ENCODE data around the gene CPLANE1.
"Not testable (repeated sequence)": the region's sequence is repeated elsewhere in the genome, so short reads cannot be mapped to it uniquely, and the experiment has no call there.

CPLANE1 gene

GRCh38 chr5:37090781-37091180 lies 158.4 kb downstream of the CPLANE1 start:
- TF ChIP-seq, protein P1, sequence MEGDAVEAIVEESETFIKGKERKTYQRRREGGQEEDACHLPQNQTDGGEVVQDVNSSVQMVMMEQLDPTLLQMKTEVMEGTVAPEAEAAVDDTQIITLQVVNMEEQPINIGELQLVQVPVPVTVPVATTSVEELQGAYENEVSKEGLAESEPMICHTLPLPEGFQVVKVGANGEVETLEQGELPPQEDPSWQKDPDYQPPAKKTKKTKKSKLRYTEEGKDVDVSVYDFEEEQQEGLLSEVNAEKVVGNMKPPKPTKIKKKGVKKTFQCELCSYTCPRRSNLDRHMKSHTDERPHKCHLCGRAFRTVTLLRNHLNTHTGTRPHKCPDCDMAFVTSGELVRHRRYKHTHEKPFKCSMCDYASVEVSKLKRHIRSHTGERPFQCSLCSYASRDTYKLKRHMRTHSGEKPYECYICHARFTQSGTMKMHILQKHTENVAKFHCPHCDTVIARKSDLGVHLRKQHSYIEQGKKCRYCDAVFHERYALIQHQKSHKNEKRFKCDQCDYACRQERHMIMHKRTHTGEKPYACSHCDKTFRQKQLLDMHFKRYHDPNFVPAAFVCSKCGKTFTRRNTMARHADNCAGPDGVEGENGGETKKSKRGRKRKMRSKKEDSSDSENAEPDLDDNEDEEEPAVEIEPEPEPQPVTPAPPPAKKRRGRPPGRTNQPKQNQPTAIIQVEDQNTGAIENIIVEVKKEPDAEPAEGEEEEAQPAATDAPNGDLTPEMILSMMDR (IDR thresholded peaks at IDR 0.05; ENCODE audit: extremely low read depth, insufficient read depth, missing control alignments) = no peak
- in situ Hi-C loops (cut with MboI; ENCODE audit: low pct_unique_long_range_greater_than_20kb, low sequenced_read_pairs, unreplicated experiment) = no loop called here
- DNase-seq (ENCODE audit: low spot score) = no peak

DNA sequence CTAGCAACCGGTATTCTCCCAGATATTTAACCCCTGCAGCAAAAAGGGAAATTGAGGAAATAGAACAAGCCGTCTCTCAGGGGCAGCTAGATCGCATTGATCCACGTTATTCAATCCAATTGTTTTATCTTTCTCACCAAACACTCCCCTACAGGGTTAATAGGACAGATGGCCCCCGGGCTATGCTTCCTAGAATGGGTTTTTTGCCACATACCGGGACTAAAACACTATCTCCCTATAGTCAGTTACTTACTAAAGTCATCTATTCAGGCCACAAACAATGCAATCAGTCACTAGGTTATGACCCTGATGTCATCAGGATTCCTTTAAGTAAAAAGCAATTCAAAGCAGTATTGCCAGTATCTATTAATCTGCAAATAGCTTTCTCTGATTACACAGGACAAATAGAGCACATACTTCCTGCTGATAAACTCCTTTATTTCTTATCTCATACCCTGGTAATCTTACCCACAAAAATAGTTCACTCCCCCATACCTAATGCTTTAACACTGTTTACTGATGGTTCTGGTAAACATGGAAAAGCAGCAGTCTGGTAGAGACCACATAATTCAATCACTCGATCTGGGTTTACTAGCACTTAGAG lies 159.0 kb downstream of the CPLANE1 start:
- in situ Hi-C loops (cut with MboI; ENCODE audit: low pct_unique_long_range_greater_than_20kb, low sequenced_read_pairs, unreplicated experiment) = no loop called here
- TF ChIP-seq, protein P1 (IDR thresholded peaks at IDR 0.05; ENCODE audit: extremely low read depth, insufficient read depth, missing control alignments) = no peak

GRCh38 chr5:37088009-37088408 lies 161.2 kb downstream of the CPLANE1 start:
- DNase-seq (ENCODE audit: low spot score) = no peak
- in situ Hi-C loops (cut with MboI; ENCODE audit: low pct_unique_long_range_greater_than_20kb, low sequenced_read_pairs, unreplicated experiment) = no loop called here
- TF ChIP-seq, protein P1 (IDR thresholded peaks at IDR 0.05; ENCODE audit: extremely low read depth, insufficient read depth, missing control alignments) = no peak

More for the DNA sequence above, 159.0 kb downstream of the CPLANE1 start:
- DNase-seq (ENCODE audit: low spot score) = no peak

GRCh38 chr5:37086466-37087173 lies 162.6 kb downstream of the CPLANE1 start:
- in situ Hi-C loops (cut with MboI; ENCODE audit: low pct_unique_long_range_greater_than_20kb, low sequenced_read_pairs, unreplicated experiment) = no loop called here
- TF ChIP-seq, protein P1 (IDR thresholded peaks at IDR 0.05; ENCODE audit: extremely low read depth, insufficient read depth, missing control alignments) = no peak
- DNase-seq (ENCODE audit: low spot score) = no peak

DNA sequence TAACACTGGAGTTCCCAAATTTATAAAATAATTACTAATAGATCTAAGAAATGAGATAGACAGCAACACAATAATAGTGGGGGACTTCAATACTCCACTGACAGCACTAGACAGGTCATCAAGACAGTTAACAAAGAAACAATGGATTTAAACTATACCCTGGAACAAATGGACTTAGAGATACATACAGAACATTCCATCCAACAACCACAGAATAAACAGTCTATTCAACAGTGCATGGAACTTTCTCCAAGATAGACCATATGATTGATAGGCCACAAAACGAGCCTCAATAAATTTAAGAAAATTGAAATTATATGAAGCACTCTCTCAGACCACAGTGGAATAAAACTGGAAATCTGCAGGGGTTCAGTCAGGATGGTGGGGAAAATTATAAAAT lies 163.2 kb downstream of the CPLANE1 start:
- DNase-seq (ENCODE audit: low spot score); in situ Hi-C loops (cut with MboI; ENCODE audit: low pct_unique_long_range_greater_than_20kb, low sequenced_read_pairs, unreplicated experiment): not testable (repeated sequence)

GRCh38 chr5:37082977-37083376 lies 166.2 kb downstream of the CPLANE1 start:
- in situ Hi-C loops (cut with MboI; ENCODE audit: low pct_unique_long_range_greater_than_20kb, low sequenced_read_pairs, unreplicated experiment); DNase-seq (ENCODE audit: low spot score): not testable (repeated sequence)

DNA sequence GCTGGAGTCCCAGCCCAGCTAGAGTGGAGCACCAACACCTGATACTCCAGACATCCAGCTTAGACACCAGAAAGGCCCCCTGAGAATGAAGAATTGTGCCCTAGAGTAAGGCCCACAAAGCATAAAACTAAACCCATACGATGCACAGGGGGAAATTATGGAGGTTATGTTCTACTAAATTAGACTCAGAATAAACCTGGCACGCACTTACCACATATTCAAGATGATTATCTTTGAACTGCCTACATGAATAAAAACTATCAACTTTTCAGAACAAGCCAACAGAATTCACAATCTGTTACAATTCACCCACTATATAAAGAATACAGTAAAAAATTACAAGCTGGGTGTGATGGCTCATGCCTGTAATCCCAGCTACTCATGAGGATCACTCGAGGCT lies 168.5 kb downstream of the CPLANE1 start:
- no peak for DNase-seq (ENCODE audit: low spot score)
- in situ Hi-C loops (cut with MboI; ENCODE audit: low pct_unique_long_range_greater_than_20kb, low sequenced_read_pairs, unreplicated experiment) = no loop called here
- TF ChIP-seq, protein P1 (IDR thresholded peaks at IDR 0.05; ENCODE audit: extremely low read depth, insufficient read depth, missing control alignments) = no peak
